ENCODE data around the gene TCEA3.

DNA sequence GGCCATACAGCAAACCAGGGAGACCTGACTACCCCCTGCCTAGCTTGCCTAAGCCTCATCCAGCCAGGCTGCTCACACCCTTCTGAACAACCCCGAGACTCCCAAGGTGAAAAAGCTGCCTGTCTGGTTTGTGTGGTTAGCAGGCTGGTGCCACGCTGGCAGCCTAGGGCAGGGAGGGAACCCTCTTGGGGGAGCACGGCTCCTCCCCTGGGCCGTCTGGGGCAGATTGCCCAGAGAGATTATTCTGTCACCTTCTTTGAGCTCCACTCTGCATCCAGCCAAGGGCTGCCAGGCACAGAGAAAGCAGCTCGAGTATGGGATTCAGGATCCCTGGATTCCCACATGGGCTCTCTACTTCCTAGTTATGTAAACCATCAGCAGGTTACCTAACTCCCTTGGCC lies 27.5 kb upstream of the TCEA3 start:
- TF ChIP-seq EZH2 (IDR thresholded peaks at IDR 0.05) (no peak), POLR2AphosphoS5 (IDR thresholded peaks at IDR 0.05; ENCODE audit: borderline replicate concordance, low read depth, low read length) (no peak), FOXP2 (optimal IDR thresholded peaks at IDR 0.05; ENCODE audit: control extremely low read depth, extremely low read length, insufficient read depth) (no peak)

Measured in SK-N-MC (cell line).